ENCODE measurements around the gene NEK6.

DNA sequence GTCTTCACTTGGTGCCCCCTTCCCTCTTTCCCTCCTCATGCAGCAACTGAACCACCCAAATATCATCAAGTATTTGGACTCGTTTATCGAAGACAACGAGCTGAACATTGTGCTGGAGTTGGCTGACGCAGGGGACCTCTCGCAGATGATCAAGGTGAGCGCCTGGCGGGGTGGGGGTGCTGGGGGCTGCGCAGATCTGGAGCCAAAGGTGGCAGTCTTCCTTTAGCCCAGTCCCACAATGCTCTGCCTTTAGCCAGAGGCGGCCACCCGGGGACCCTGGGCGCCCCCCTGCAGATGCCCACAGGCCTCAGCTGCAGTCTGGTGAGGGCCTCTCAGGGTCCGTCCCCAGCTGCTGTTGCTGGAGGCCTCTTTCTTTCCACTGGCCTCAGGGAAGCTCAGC is 63.7 kb downstream of the NEK6 start:
- TF ChIP-seq YY1 (IDR thresholded peaks at IDR 0.05; ENCODE audit: insufficient read depth, insufficient read length): no peak
- TF ChIP-seq SUZ12 (IDR thresholded peaks at IDR 0.05; ENCODE audit: extremely low read depth, insufficient read depth, insufficient read length): no peak
- TF ChIP-seq ZNF274 (IDR thresholded peaks at IDR 0.05; ENCODE audit: low read depth, low read length): no peak

All from NT2/D1 (cell line).